ENCODE data around the gene B3GNT2. TPM values are rescaled to one million over a fixed set of nuclear protein-coding genes. Genes with fewer than 3 reads are reported as not detected.
"Not testable (repeated sequence)": the region's sequence is repeated elsewhere in the genome, so short reads cannot be mapped to it uniquely, and the experiment has no call there.

The B3GNT2 gene
- total RNA-seq, 2 experiments from 2014 or later = 28.0 to 30.6 TPM

- CTCF ChIA-PET = interaction anchor here (1.1 kb wide), 1 partner anchor 11 kb away, joined by 3 read pairs; no protein-coding TSS in a partner anchor
- Mint-ChIP-seq H3K4me3 (no peak overlapping the region), H3K4me1 (no peaks in the 10 kb centered on the region), H3K27ac (no peak overlapping the region), H3K9me3 (no peaks in the 10 kb centered on the region), H3K27me3 (no peaks in the 10 kb centered on the region), H3K36me3 (ENCODE audit: low read depth) (no peaks in the 10 kb centered on the region)
- POLR2A ChIA-PET = no interaction called here
- no peak for DNase-seq
Measured at GRCh38 chr2:62238236-62238635, 42.3 kb downstream of the B3GNT2 start.

DNA sequence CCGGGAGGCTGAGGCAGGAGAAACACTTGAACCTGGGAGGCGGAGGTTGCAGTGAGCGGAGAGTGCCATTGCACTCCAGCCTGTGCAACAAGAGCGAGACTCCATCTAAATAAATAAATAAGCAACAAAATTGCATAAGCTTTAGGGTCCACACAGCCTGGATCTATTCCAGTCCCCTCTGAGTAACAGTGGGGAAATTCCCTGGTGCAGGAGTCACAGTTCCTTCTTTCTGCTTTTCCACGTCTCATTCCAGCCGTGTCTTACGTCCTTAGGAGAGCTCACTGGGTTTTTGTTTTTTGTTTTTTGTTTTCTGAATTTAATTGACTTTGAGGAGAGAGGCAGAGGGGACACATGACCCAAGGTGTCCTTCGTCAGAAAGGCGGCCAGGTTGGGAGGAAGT lies 44.6 kb downstream of the B3GNT2 start:
- H3K27me3 Mint-ChIP-seq = no peaks in the 10 kb centered on the region
- no peak for DNase-seq
- H3K4me3 Mint-ChIP-seq = no peak overlapping the region
- no peak overlapping the region for H3K27ac Mint-ChIP-seq
- ChIA-PET POLR2A (no interaction called here), CTCF (no interaction called here)
- H3K36me3 Mint-ChIP-seq (ENCODE audit: low read depth) = no peaks in the 10 kb centered on the region
- H3K4me1 Mint-ChIP-seq = no peaks in the 10 kb centered on the region
- H3K9me3 Mint-ChIP-seq = no peaks in the 10 kb centered on the region

GRCh38 chr2:62243983-62244382 lies 48.1 kb downstream of the B3GNT2 start:
- DNase-seq = no peak
- Mint-ChIP-seq H3K4me3 (no peak overlapping the region), H3K27ac (no peak overlapping the region), H3K27me3 (peaks cover 4% of the 10 kb centered on the region), H3K36me3 (ENCODE audit: low read depth) (no peaks in the 10 kb centered on the region), H3K4me1 (no peaks in the 10 kb centered on the region), H3K9me3 (peaks cover 2% of the 10 kb centered on the region)
- POLR2A ChIA-PET = no interaction called here
- CTCF ChIA-PET = no interaction called here

GRCh38 chr2:62248226-62248625 lies 52.3 kb downstream of the B3GNT2 start:
- Mint-ChIP-seq H3K27ac (no peak overlapping the region), H3K9me3 (peaks cover 2% of the 10 kb centered on the region), H3K36me3 (ENCODE audit: low read depth) (no peaks in the 10 kb centered on the region), H3K27me3 (peaks cover 4% of the 10 kb centered on the region), H3K4me3 (no peak overlapping the region), H3K4me1 (no peaks in the 10 kb centered on the region)
- ChIA-PET POLR2A (no interaction called here), CTCF (no interaction called here)
- no peak for DNase-seq

DNA sequence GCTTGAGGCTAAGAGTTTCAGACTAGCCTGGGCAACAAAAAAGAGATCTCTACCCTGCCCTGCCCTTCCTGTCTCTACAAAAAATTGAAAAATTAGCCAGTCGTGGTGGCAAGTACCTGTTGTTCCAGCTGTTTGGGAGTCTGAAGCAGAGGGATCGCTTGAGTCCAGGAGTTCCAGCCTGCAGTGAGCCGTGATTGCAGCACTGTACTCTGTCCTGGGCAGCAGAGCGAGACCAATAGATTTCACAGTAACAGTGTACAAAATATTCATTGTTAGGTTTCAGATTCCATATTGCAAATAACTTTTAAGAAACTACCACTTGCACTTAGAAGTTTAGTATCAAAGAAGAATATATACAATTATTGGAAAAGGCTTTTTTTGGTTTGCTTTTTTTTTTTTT lies 54.3 kb downstream of the B3GNT2 start:
- H3K36me3 Mint-ChIP-seq (ENCODE audit: low read depth) = no peaks in the 10 kb centered on the region
- peaks cover 4% of the 10 kb centered on the region for H3K27me3 Mint-ChIP-seq
- no peaks in the 10 kb centered on the region for H3K4me1 Mint-ChIP-seq
- ChIA-PET POLR2A (no interaction called here), CTCF (no interaction called here)
- H3K4me3 Mint-ChIP-seq = no peak overlapping the region
- DNase-seq = no peak
- H3K27ac Mint-ChIP-seq = no peak overlapping the region
- H3K9me3 Mint-ChIP-seq = peaks cover 6% of the 10 kb centered on the region

DNA sequence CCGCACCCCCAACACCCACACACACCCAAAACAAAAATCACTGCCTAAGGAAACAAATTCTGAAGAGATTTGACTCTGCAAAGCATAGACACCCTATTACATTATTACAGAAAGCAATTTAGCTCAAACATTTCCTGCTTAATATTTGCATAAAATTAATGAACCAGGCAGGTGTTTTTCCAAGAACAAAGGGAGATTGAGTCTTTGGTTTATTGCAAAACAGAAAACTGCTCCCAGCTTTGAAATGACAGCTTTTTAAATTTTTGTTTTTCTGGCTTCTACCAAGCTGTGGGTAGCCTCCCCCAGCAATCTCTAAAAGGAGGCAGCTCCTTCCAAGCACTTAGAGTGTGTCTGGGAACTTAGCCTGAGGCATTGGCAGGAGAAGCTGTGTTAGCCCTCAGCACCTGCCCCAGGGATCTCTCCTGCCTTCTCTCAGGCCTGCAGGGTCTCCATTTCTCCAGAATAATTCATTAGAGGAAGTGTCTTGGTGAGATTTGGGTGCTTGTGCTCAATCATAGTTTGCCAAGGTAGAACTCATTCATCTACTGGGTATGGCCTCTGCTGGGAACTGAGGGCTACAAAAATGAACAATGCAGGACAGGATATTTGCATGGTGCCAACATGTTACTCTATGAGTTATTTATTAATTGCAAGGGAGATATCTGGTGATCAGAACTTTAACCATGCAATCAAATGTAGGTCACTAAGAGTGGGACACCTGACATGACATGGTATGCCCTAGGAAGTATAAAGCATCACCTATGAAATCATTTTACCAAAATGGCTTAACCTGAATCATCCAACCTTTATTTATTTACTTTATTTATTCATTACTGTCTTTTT lies 58.7 kb downstream of the B3GNT2 start:
- DNase-seq = no peak
- no peaks in the 10 kb centered on the region for H3K4me1 Mint-ChIP-seq
- H3K27me3 Mint-ChIP-seq = no peaks in the 10 kb centered on the region
- no peaks in the 10 kb centered on the region for H3K36me3 Mint-ChIP-seq (ENCODE audit: low read depth)
- H3K9me3 Mint-ChIP-seq = peaks cover 4% of the 10 kb centered on the region
- H3K4me3 Mint-ChIP-seq = no peak overlapping the region
- CTCF ChIA-PET = interaction anchor here (0.5 kb wide), 1 partner anchor 664 kb away, joined by 4 read pairs; no protein-coding TSS in a partner anchor
- no peak overlapping the region for H3K27ac Mint-ChIP-seq
- POLR2A ChIA-PET = no interaction called here

DNA sequence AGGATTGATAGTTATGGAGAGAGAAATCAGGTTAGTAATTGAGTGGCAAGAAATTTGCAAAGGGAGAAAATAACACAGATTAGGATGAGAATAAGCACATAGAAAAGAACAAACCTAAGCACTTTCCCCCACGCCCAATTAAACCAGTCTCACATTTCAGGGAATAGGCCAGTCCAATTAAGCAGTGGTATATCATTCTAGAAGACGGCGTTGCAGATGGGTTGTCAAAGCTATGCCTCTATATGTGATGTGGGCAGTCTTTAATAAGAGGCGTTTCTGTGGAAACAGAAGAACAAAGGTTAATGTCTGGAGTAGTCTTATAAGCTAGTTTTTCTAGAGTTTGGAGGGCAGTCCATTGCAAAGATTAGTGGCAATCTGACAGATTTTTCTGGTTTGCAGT lies 61.6 kb downstream of the B3GNT2 start:
- H3K4me3 Mint-ChIP-seq = no peak overlapping the region
- no peak for DNase-seq
- H3K36me3 Mint-ChIP-seq (ENCODE audit: low read depth) = no peaks in the 10 kb centered on the region
- H3K4me1 Mint-ChIP-seq = no peaks in the 10 kb centered on the region
- CTCF ChIA-PET = interaction anchor here (0.9 kb wide), 1 partner anchor 12 kb away, joined by 3 read pairs; no protein-coding TSS in a partner anchor
- H3K27me3 Mint-ChIP-seq = no peaks in the 10 kb centered on the region
- POLR2A ChIA-PET = no interaction called here
- H3K9me3 Mint-ChIP-seq = peaks cover 4% of the 10 kb centered on the region
- H3K27ac Mint-ChIP-seq = no peak overlapping the region

- peaks cover 3% of the 10 kb centered on the region for H3K27me3 Mint-ChIP-seq
- H3K9me3 Mint-ChIP-seq = peaks cover 5% of the 10 kb centered on the region
- POLR2A ChIA-PET = no interaction called here
- H3K27ac Mint-ChIP-seq = no peak overlapping the region
- no peak overlapping the region for H3K4me3 Mint-ChIP-seq
- CTCF ChIA-PET = interaction anchor here (0.6 to 1.1 kb wide), 2 partner anchors 37 to 228 kb away, joined by 4 to 5 read pairs; no protein-coding TSS in a partner anchor
- no peaks in the 10 kb centered on the region for H3K36me3 Mint-ChIP-seq (ENCODE audit: low read depth)
- DNase-seq = no peak
- no peaks in the 10 kb centered on the region for H3K4me1 Mint-ChIP-seq
Measured at GRCh38 chr2:62263076-62263715, 67.3 kb downstream of the B3GNT2 start.

DNA sequence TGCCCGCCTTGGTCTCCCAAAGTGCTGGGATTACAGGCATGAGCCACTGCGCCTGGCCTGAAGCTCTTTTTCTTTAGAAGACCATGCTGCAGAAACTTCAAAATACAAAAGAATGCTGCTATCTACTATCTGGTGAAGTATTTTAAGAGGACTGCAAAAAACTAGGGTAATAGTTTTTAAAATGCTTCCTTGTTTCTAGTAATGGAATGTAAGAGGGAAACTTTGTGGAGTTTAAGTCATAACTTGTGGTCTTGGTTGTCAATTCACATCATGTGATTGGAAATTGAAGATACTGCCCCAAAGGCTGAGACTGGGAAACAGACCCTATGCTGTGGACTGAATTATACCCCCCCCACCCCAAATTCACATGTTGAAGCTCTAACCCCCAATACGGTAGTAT lies 68.3 kb downstream of the B3GNT2 start:
- no peak for DNase-seq
- ChIA-PET POLR2A (no interaction called here), CTCF (interaction anchor here (0.6 kb wide), 1 partner anchor 21 kb away, joined by 3 read pairs; no protein-coding TSS in a partner anchor)
- Mint-ChIP-seq H3K9me3 (peaks cover 7% of the 10 kb centered on the region), H3K27ac (no peak overlapping the region), H3K27me3 (peaks cover 3% of the 10 kb centered on the region), H3K4me1 (no peaks in the 10 kb centered on the region), H3K36me3 (ENCODE audit: low read depth) (no peaks in the 10 kb centered on the region), H3K4me3 (no peak overlapping the region)

- ChIA-PET CTCF (interaction anchor here (0.6 kb wide), 1 partner anchor 21 kb away, joined by 3 read pairs; no protein-coding TSS in a partner anchor), POLR2A (no interaction called here)
- peaks cover 12% of the 10 kb centered on the region for H3K9me3 Mint-ChIP-seq
- no peaks in the 10 kb centered on the region for H3K36me3 Mint-ChIP-seq (ENCODE audit: low read depth)
- H3K4me1 Mint-ChIP-seq = no peaks in the 10 kb centered on the region
- peaks cover 3% of the 10 kb centered on the region for H3K27me3 Mint-ChIP-seq
- no peak overlapping the region for H3K27ac Mint-ChIP-seq
- H3K4me3 Mint-ChIP-seq = no peak overlapping the region
- DNase-seq = no peak
Measured at GRCh38 chr2:62265106-62265505, 69.2 kb downstream of the B3GNT2 start.

DNA sequence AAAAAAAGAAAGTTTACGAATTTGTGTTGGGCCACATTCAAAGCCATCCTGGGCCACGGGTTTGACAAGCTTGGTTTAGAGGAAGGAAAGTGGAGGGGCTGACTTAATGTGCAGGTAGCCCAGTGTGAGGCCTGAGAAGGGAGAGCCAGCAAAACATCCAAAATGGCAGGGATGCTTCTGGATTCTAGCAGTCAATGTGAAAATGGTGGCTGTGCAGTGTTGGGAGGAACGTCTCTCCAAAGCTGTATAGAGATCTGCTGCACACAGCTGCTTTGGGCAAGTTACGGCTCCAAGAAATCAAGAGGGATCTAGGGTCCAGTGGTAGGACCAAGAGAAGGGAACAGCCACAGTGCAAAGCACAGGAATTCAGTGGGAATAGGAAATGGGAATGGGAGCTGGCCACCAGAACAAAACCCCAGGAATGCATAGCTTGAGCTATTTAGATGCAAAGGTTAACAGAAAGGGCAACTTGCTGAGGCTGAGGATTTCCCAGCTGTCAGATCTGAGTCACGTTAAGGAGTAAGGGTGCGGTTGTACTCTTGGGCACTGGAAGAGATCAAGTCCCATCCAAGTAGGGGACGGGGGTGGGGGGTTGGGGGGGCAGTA lies 70.6 kb downstream of the B3GNT2 start:
- no peaks in the 10 kb centered on the region for H3K36me3 Mint-ChIP-seq (ENCODE audit: low read depth)
- DNase-seq = no peak
- peaks cover 3% of the 10 kb centered on the region for H3K27me3 Mint-ChIP-seq
- no peak overlapping the region for H3K4me3 Mint-ChIP-seq
- H3K9me3 Mint-ChIP-seq = peaks cover 12% of the 10 kb centered on the region
- H3K27ac Mint-ChIP-seq = no peak overlapping the region
- ChIA-PET POLR2A (interaction anchor here (0.6 kb wide), 1 partner anchor 208 kb away, joined by 11 read pairs; no protein-coding TSS in a partner anchor), CTCF (interaction anchor here (0.7 to 1.2 kb wide), 2 partner anchors 37 to 60 kb away, joined by 3 to 4 read pairs; no protein-coding TSS in a partner anchor)
- H3K4me1 Mint-ChIP-seq = no peaks in the 10 kb centered on the region

DNA sequence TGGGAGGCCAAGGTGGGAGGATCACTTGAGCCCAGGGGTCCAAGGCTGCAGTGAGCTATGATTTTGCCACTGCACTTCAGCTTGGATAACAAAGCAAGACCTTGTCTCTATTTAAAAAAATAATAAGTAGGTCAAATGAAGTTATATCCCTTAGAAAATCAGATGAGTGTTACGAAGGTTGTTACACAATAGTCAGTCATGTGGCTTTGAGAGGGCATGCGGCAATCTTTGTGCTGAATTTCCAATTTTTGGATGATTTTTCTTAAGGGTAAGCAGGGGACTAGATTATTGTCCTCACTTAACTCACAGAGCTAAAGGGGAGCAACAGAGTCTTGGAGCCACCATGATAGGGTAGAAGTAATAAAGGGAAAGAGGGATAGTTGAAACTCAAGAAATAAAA lies 71.8 kb downstream of the B3GNT2 start:
- peaks cover 3% of the 10 kb centered on the region for H3K27me3 Mint-ChIP-seq
- ChIA-PET POLR2A (no interaction called here), CTCF (interaction anchor here (1.2 kb wide), 1 partner anchor 58 kb away, joined by 4 read pairs; no protein-coding TSS in a partner anchor)
- peaks cover 12% of the 10 kb centered on the region for H3K9me3 Mint-ChIP-seq
- DNase-seq = no peak
- H3K36me3 Mint-ChIP-seq (ENCODE audit: low read depth) = no peaks in the 10 kb centered on the region
- H3K4me3 Mint-ChIP-seq = no peak overlapping the region
- no peak overlapping the region for H3K27ac Mint-ChIP-seq
- H3K4me1 Mint-ChIP-seq = no peaks in the 10 kb centered on the region

- DNase-seq; H3K27me3 Mint-ChIP-seq; H3K27ac Mint-ChIP-seq; H3K4me3 Mint-ChIP-seq; H3K36me3 Mint-ChIP-seq (ENCODE audit: low read depth); POLR2A ChIA-PET; H3K4me1 Mint-ChIP-seq: not testable (repeated sequence)
- CTCF ChIA-PET = interaction anchor here (1.2 kb wide), 1 partner anchor 11 kb away, joined by 3 read pairs; no protein-coding TSS in a partner anchor
- peaks cover 12% of the 10 kb centered on the region for H3K9me3 Mint-ChIP-seq
Measured at GRCh38 chr2:62268681-62269188, 72.8 kb downstream of the B3GNT2 start.

All from activated CD4-positive, alpha-beta T cell treated with anti-CD3 and anti-CD28 coated beads, Interleukin-2, amount 10 ng/mL, durations not matched to agents 7 days and 5 days (primary cell).